Astrocyte (in vitro differentiated cells and primary cell): Measurements from ENCODE around the gene RBM19. TPM values are rescaled to one million over a fixed set of nuclear protein-coding genes. Genes with fewer than 3 reads are reported as not detected.

Experiments
- DNase-seq: peaks from one replicate; pipeline ENCODE4 v3.0.0-alpha.2; 2010; ENCODE audit warnings: low read depth
- FAIRE-seq: peaks from 2 replicates; lab custom pipeline; 2011; peaks lifted over from hg19 to GRCh38; lab: Jason Lieb, UNC
- H2AFZ ChIP-seq: 2 replicates; pipeline ENCODE4 v1.6.0; 2012; ENCODE audit warnings: low read depth, low read length, inconsistent platforms
- H3K27ac ChIP-seq: 2 replicates; pipeline ENCODE4 v1.5.1; 2011; ENCODE audit warnings: low read depth, low read length, inconsistent platforms
- H3K27me3 ChIP-seq: 2 replicates; pipeline ENCODE4 v1.6.0; 2011; ENCODE audit warnings: low read length, inconsistent platforms; ENCODE audit not compliant: insufficient read depth
- H3K36me3 ChIP-seq: 2 replicates; pipeline ENCODE4 v1.5.1; 2011; ENCODE audit warnings: low read length, inconsistent platforms; ENCODE audit not compliant: insufficient read depth
- H3K4me1 ChIP-seq: 2 replicates; pipeline ENCODE4 v1.5.1; 2011; ENCODE audit warnings: low read length, inconsistent platforms; ENCODE audit not compliant: insufficient read depth
- H3K4me2 ChIP-seq: 2 replicates; pipeline ENCODE4 v1.6.0; 2012; ENCODE audit warnings: low read length, inconsistent platforms
- H3K4me3 ChIP-seq: 2 replicates; pipeline ENCODE4 v1.5.1; 2011; ENCODE audit warnings: low read depth, mild to moderate bottlenecking, low read length, inconsistent platforms; ENCODE audit not compliant: insufficient read depth
- H3K79me2 ChIP-seq: 2 replicates; pipeline ENCODE4 v1.6.0; 2012; ENCODE audit warnings: mild to moderate bottlenecking, low read length, inconsistent platforms; ENCODE audit not compliant: insufficient read depth
- H3K9ac ChIP-seq: 2 replicates; pipeline ENCODE4 v1.6.0; 2012; ENCODE audit warnings: mild to moderate bottlenecking, low read length, inconsistent platforms
- H3K9me3 ChIP-seq: 2 replicates; pipeline ENCODE4 v1.5.1; 2012; ENCODE audit warnings: low read depth, mild to moderate bottlenecking, low read length, inconsistent platforms; ENCODE audit not compliant: insufficient read depth
- H4K20me1 ChIP-seq: 2 replicates; pipeline ENCODE4 v1.6.0; 2012; ENCODE audit warnings: low read length, inconsistent platforms; ENCODE audit not compliant: insufficient read depth
- H3K27ac Mint-ChIP-seq: one replicate; pipeline ENCODE4 v1.8.0; 2021; ENCODE audit warnings: mild to moderate bottlenecking, mixed read lengths; ENCODE audit not compliant: unreplicated experiment
- H3K27me3 Mint-ChIP-seq: one replicate; pipeline ENCODE4 v1.8.0; 2021; ENCODE audit warnings: low read depth, mixed read lengths; ENCODE audit not compliant: unreplicated experiment
- H3K36me3 Mint-ChIP-seq: one replicate; pipeline ENCODE4 v1.8.0; 2021; ENCODE audit warnings: low read depth, mixed read lengths; ENCODE audit not compliant: unreplicated experiment
- H3K4me1 Mint-ChIP-seq: one replicate; pipeline ENCODE4 v1.8.0; 2021; ENCODE audit warnings: low read depth, mixed read lengths; ENCODE audit not compliant: unreplicated experiment
- H3K4me3 Mint-ChIP-seq: one replicate; pipeline ENCODE4 v1.8.0; 2021; ENCODE audit warnings: mild to moderate bottlenecking, moderate library complexity, mixed read lengths; ENCODE audit not compliant: unreplicated experiment
- H3K9me3 Mint-ChIP-seq: one replicate; pipeline ENCODE4 v1.8.0; 2021; ENCODE audit warnings: mild to moderate bottlenecking, mixed read lengths; ENCODE audit not compliant: unreplicated experiment
- EZH2 ChIP-seq: IDR thresholded peaks from 2 replicates; pipeline ENCODE4 v1.6.1; 2012; ENCODE audit warnings: mild to moderate bottlenecking, low read length, inconsistent platforms; ENCODE audit not compliant: insufficient read depth
- total RNA-seq: library from RNA; stranded (reverse); gene quantifications from 2 replicates; pipeline ENCODE4 v1.2.1, GENCODE V29; 2021
- TF ChIP-seq, protein P1 (sequence below): IDR thresholded peaks from 2 replicates; pipeline ENCODE4 v1.5.1; 2011; ENCODE audit warnings: low read depth, mild to moderate bottlenecking, inconsistent platforms, low read length, moderate library complexity; ENCODE audit not compliant: insufficient read depth

RBM19 gene
- total RNA-seq, 1 donor from 2014 or later: 32.3 TPM

- no peaks in the 10 kb centered on the region for H3K79me2 ChIP-seq
- H3K27ac Mint-ChIP-seq: no peak overlapping the region
- H3K9me3 ChIP-seq: no peaks in the 10 kb centered on the region
- H3K9me3 Mint-ChIP-seq: no peaks in the 10 kb centered on the region
- peaks cover 7% of the 10 kb centered on the region for H4K20me1 ChIP-seq
- H3K36me3 Mint-ChIP-seq: peaks cover 29% of the 10 kb centered on the region
- no peak overlapping the region for H3K4me2 ChIP-seq
- no peak for TF ChIP-seq EZH2
- TF ChIP-seq, protein P1, sequence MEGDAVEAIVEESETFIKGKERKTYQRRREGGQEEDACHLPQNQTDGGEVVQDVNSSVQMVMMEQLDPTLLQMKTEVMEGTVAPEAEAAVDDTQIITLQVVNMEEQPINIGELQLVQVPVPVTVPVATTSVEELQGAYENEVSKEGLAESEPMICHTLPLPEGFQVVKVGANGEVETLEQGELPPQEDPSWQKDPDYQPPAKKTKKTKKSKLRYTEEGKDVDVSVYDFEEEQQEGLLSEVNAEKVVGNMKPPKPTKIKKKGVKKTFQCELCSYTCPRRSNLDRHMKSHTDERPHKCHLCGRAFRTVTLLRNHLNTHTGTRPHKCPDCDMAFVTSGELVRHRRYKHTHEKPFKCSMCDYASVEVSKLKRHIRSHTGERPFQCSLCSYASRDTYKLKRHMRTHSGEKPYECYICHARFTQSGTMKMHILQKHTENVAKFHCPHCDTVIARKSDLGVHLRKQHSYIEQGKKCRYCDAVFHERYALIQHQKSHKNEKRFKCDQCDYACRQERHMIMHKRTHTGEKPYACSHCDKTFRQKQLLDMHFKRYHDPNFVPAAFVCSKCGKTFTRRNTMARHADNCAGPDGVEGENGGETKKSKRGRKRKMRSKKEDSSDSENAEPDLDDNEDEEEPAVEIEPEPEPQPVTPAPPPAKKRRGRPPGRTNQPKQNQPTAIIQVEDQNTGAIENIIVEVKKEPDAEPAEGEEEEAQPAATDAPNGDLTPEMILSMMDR: no peak
- no peak overlapping the region for H3K4me3 ChIP-seq
- no peaks in the 10 kb centered on the region for H3K27me3 ChIP-seq
- FAIRE-seq (no peak), DNase-seq (no peak)
- H3K9ac ChIP-seq: no peak overlapping the region
- no peak overlapping the region for H2AFZ ChIP-seq
- H3K27ac ChIP-seq: no peak overlapping the region
- peaks cover 16% of the 10 kb centered on the region for H3K4me1 ChIP-seq
- H3K27me3 Mint-ChIP-seq: no peaks in the 10 kb centered on the region
- H3K36me3 ChIP-seq: peaks cover 9% of the 10 kb centered on the region
- H3K4me1 Mint-ChIP-seq: peaks cover 6% of the 10 kb centered on the region
- H3K4me3 Mint-ChIP-seq: no peak overlapping the region
Measured at GRCh38 chr12:113929312-113929989, 36.7 kb downstream of the RBM19 start.

DNA sequence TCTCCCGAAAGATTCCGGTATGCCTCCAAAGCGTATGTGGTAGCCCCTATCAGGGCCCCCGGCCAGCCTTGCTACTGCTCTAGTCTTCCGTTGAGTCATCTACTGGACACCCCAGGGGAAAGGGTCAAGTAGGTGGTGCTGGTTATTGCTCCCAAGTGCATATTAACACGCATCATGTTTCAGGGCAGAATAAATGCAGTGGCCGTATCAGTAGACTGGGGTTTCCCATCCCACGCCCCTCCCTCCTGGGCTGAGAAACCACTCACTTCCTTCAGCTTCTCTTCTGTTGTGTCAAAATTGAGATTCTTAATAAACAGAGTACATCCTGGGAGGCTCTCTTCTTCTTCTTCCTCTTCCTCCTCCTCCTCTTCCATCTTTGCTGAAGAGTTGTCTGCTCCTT is 39.3 kb downstream of the RBM19 start:
- Mint-ChIP-seq H3K27ac (peak overlapping the region; percentile 84), H3K36me3 (peaks cover 32% of the 10 kb centered on the region), H3K27me3 (no peaks in the 10 kb centered on the region), H3K4me1 (no peaks in the 10 kb centered on the region), H3K4me3 (no peak overlapping the region), H3K9me3 (no peaks in the 10 kb centered on the region)
- H3K36me3 ChIP-seq: peaks cover 17% of the 10 kb centered on the region
- no peaks in the 10 kb centered on the region for H3K79me2 ChIP-seq
- H2AFZ ChIP-seq: no peak overlapping the region
- no peak overlapping the region for H3K4me2 ChIP-seq
- no peak for TF ChIP-seq EZH2
- TF ChIP-seq, protein P1: no peak
- H4K20me1 ChIP-seq: peaks cover 6% of the 10 kb centered on the region
- H3K27ac ChIP-seq: no peak overlapping the region
- H3K4me1 ChIP-seq: no peaks in the 10 kb centered on the region
- FAIRE-seq: no peak
- no peaks in the 10 kb centered on the region for H3K9me3 ChIP-seq
- DNase-seq: no peak
- no peak overlapping the region for H3K4me3 ChIP-seq
- H3K27me3 ChIP-seq: no peaks in the 10 kb centered on the region
- no peak overlapping the region for H3K9ac ChIP-seq

- no peak overlapping the region for H2AFZ ChIP-seq
- no peak overlapping the region for H3K27ac ChIP-seq
- no peak overlapping the region for H3K4me2 ChIP-seq
- H3K9ac ChIP-seq: no peak overlapping the region
- H3K36me3 ChIP-seq: peaks cover 17% of the 10 kb centered on the region
- no peak for FAIRE-seq
- H3K36me3 Mint-ChIP-seq: peaks cover 32% of the 10 kb centered on the region
- no peaks in the 10 kb centered on the region for H3K9me3 Mint-ChIP-seq
- no peak for TF ChIP-seq EZH2
- TF ChIP-seq, protein P1: no peak
- H4K20me1 ChIP-seq: no peaks in the 10 kb centered on the region
- no peak for DNase-seq
- no peaks in the 10 kb centered on the region for H3K4me1 Mint-ChIP-seq
- no peak overlapping the region for H3K4me3 ChIP-seq
- no peak overlapping the region for H3K4me3 Mint-ChIP-seq
- H3K9me3 ChIP-seq: no peaks in the 10 kb centered on the region
- no peaks in the 10 kb centered on the region for H3K79me2 ChIP-seq
- H3K27me3 Mint-ChIP-seq: no peaks in the 10 kb centered on the region
- no peak overlapping the region for H3K27ac Mint-ChIP-seq
- H3K4me1 ChIP-seq: no peaks in the 10 kb centered on the region
- H3K27me3 ChIP-seq: no peaks in the 10 kb centered on the region
Measured at GRCh38 chr12:113924341-113924740, 41.8 kb downstream of the RBM19 start.
